HTR-8/SVneo (cell line): ENCODE data around the gene NTN3.
"Not testable (repeated sequence)": the region's sequence is repeated elsewhere in the genome, so short reads cannot be mapped to it uniquely, and the experiment has no call there.

Experiments
- DNase-seq: peaks from one replicate; pipeline ENCODE4 v3.0.0; 2011; ENCODE audit warnings: low spot score, mixed read lengths; ENCODE audit not compliant: insufficient read length
- FAIRE-seq: peaks from 2 replicates; lab custom pipeline; 2011; peaks lifted over from hg19 to GRCh38; lab: Jason Lieb, UNC

Gene NTN3

DNA sequence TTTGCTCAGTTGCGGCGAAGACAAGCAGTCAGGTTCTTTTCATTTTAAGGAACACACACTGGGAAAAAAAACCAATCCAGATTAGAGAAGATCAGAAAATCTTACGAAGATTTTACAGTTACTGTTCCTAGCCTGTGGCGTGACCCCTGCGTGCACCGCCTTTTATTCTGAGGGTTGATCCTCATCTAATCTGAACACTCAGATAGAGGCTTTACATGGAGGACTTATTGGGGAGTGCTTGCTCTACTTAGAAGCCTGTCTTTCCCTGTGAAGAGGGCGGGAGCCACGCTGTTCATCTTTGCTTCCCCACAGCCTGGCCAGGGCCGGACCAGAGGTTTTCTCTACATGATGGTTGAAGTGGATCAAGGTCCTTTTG is 5.2 kb downstream of the NTN3 start:
- FAIRE-seq = no peak
- no peak for DNase-seq

DNA sequence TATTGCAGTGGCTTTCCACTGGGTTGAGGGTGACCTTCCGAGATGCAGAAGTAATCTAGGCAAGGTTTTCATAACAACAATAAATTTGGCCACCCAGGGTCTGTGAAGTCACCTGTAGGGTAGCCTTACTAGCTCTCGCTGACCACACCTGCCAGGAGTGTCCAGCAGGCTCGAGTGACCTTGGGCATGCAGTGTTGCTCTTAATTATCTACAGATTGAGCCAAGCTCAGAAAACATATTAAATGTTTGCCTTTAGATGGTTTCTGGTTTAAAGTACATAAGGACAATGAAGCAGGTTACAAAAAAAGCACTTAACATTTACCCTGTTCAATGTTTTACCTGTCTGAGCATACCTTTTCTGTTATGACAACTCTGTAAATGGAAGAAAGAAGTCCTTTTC is 5.6 kb downstream of the NTN3 start:
- FAIRE-seq (no peak), DNase-seq (no peak)

DNA sequence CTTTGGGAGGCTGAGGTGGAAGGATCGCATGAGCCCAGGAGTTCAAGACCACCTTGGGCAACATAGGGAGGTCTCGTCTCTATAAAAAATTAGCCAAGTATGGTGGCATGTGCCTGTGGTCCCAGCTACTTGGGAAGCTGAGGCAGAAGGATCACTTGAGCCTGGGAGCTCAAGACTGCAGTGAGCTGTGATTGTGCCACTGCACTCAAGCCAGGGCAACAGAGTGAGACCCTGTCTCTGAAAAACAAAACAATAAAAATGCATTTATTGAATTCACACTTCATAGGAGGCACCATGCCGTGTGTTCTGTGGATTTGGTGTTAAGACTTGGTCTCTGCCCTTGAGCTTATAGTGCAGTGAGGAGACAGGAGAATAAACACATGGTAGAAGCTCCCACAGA is 6.2 kb downstream of the NTN3 start:
- DNase-seq (no peak), FAIRE-seq (no peak)

DNA sequence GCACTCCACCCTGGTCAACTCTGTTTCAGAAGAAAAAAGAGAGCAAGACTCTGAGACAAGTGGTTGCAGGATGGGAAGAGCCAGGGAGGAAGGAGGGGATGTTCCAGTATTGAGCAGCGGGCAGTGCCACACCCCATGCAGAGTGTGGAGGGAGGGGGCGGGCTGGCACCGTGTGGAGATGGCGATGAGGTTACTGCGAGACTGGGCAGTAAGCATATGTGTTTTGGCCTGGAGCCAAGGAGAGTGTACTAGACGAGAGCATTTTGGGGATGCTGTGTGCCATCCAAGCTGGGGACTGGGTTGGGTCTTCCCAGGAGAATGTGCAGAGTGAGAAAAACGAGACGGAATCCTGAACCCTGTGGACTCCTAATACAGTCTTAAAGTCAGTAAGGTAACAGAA is 7.2 kb downstream of the NTN3 start:
- FAIRE-seq (no peak), DNase-seq (no peak)

DNA sequence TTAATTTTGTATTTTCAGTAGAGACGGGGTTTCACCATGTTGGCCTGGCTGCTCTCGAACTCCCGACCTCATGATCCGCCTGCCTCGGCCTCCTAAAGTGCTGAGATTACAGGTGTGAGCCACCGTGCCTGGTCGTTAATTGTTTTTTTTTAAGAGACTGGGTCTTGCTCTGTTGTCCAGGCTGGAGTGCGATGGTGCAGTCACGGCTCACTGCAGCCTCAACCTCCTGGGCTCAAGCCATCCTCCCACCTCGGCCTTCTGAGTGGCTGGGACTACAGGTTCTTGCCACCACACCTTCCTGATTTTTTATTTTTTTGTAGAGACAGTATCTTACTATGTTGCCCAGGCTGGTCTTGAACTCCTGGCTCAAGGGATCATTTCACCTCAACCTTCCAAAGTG is 8.9 kb downstream of the NTN3 start:
- not testable (repeated sequence) for DNase-seq

DNA sequence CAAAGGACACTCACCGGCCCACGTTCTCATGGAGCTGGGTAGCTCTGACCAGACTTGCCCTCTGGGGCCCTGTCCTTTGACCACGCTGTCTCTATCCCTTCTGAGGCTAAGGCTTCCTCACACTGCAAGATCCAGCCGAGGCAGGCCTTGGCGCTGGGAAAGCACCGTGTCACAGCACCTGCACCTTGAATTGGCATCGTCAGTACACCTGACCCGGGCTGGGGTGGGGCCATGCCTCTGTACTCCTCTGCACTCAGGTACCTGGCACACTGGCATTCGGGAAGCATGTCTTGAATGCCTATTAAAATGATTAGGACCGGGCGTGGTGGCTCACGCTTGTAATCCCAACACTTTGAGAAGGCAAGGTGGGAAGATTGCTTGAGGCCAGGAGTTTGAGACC is 9.9 kb downstream of the NTN3 start:
- DNase-seq (no peak), FAIRE-seq (no peak)

More for the DNA sequence above, 8.9 kb downstream of the NTN3 start:
- not testable (repeated sequence) for FAIRE-seq

DNA sequence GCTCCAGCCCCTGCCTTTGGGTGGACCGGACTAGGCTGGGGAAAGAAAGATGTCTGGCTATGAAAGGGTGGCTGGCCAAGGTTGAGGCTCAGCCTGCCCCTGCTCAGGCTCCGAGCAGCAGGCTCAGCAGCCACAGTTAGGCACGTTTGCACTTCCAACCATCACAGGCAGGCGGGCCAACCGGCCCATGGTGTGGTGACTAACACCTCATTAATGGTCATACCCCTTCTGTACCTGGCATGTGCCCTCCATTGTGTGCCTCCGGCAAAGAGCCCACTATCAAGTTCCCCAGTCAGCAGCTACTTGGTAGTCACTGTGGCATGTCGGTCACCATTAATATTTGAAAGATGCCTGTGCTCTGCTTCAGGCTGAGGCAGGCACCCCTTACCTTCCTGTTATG is 10.6 kb downstream of the NTN3 start:
- FAIRE-seq (no peak), DNase-seq (no peak)

DNA sequence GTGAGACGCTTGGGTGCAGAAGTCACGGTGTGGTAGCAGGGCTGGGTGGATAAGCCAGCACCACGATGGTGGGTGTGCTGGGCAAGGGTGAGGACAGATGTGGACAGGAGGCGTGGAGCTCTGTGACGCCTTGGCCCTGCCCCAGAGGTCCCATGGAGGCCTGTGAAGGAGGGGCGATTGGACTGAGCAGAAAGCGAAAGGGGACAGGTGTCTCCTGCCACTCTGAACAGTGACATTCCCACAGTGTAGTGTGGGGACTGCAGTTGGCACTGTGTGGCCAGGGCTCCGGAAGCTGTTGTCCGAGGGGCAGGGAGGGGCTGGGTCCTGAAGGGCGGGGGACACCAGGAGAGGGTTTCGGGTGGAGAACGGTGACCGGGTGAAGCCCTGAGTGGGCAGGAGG is 11.2 kb downstream of the NTN3 start:
- FAIRE-seq = no peak
- no peak for DNase-seq

DNA sequence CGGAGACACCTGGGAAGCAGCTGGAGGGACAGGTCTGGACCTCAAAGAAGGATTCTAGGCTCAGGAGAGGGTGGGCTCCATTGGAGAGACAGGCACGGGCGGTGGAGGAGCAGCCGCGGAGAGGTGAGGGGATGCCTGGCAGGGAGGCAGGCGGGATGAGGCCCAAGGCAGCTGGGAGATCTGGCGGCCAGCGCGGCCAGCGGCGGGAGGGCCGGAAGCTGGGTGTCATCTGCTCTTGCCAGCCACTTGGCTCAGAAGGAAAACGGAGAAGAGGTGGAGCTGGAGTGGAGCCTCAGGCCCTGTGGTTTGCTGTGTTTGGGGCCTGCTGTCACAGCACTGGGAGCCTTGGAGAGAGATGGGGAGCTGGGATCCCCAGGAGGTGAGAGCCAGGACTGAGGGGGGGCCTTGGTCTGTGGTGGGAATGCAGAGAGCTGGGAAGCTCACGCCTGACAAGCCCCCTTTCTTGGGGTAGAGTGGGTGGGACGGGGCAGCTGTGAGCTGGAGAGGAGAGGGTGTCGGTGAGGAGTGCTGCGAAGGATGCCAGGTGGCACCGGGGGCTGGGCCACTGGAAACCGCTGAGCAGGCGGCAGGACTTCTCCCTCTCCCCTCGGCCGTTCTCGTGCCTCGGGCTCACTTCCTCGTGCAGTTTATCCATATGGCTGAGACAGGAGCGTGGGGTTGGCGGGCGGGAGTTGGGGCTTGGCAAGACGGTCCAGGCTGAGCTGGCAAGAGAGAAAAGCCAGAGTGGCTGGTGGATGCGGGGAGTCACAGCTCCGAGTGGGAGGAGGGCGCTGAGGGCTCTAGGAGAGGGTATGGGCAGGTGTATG is 11.8 kb downstream of the NTN3 start:
- DNase-seq = no peak
- no peak for FAIRE-seq

DNA sequence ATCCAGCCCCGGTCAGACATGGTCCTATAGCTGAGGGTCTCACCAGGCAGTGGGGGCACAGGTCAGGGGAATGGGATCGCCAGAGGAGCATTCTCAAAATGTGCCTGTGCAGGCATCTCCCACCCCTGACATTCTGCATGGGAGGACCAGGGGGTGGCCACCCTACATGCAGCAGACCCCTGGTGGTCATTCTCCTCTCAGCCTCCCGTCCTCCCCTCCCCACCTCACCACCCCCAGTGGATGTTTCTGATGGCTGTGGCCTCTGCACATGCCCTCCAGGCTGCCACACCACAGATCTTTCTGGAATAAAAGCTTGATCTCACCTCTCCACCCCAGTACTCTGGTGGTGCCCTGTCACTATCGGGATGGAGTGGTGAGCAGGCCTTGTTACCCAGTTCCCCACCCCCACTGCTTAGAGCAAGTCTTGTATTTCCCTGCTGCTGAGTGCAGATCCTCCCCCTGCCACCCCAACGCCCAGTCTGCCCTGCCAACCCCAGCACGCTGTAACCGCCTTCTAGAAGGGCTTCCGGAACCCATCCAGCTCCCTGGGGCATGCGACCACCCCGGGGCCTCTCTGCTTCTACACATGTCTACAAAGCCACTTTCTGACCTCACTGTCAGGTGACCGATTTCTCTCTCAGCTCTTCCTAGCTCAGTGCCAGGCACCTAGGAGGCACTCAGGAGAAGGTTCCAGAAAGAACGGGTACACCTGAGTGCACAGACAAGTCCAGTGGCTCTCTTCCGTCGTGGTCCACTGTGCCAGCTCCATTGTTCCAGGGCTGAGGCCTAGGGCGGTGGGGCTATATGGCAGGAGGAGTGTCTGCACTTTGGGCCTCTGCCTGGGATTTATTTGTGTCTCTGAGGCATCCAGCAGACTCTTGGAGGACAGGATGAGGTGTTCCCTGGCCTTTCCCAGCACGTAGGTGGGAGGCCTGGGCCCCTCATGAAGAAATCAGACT is 13.1 kb downstream of the NTN3 start:
- no peak for DNase-seq
- FAIRE-seq = no peak

DNA sequence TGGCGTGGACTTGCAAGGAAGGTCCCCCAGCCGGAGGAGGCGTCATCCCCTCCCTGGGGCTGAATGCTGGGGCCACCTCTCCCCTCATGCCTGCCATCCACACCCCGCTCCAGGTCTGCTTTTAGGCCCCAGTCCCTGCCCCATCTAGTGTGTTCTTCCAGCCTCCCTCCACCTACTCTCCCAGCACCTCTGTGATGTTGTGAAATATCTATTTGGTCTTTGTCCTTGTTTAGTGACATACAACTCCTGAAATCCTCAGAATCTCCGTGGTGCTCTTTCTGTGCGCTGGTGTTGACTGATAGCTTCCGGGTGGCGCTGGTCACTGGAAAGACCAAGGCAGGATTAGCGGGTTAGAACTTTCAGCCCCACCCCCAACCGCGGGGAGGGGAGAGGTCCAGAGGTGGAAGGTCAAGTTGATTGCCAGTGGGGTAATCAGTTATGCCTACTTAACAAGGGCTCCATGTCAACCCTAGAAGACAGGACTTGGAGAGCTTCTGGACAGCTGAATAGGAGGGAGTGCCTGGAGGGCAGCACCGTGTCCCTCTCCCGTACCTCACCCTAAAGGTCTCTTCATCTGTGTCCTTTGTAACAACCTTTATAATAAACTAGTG is 13.9 kb downstream of the NTN3 start:
- DNase-seq = no peak
- FAIRE-seq = no peak

DNA sequence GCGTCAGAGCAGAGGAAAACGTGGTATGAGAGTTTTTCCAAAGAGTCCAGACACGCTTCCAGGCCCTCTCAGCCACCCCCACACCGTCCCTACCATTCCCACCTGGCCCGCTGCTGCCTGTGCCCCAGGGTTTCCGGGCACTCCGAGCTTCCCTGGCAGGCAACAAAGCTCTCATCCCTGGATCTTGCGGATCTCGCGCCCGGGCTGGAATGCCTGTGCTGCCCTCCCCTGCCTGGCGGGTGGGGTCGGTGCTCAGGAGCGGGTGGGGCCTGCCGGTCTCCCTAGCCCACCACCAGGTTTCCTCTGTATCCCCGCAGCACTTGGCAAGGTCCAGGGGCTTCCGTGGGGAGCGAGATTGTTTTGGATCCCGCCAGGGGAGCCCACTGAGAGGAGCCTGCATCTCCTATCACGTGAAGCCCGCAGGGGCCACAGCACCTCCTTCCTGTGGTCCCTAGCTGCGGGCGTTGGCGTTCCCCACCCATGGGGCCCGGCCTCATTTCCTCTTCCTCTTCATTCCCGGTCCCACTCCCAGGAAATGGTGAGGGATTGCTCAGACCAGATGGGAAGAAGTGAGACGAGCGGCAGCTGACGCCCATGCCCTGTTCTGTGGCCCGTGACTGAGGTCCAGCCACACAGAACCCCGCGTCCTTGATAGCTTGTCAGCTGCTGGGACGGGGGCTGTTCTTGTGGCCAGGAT is 14.9 kb downstream of the NTN3 start:
- no peak for FAIRE-seq
- no peak for DNase-seq

DNA sequence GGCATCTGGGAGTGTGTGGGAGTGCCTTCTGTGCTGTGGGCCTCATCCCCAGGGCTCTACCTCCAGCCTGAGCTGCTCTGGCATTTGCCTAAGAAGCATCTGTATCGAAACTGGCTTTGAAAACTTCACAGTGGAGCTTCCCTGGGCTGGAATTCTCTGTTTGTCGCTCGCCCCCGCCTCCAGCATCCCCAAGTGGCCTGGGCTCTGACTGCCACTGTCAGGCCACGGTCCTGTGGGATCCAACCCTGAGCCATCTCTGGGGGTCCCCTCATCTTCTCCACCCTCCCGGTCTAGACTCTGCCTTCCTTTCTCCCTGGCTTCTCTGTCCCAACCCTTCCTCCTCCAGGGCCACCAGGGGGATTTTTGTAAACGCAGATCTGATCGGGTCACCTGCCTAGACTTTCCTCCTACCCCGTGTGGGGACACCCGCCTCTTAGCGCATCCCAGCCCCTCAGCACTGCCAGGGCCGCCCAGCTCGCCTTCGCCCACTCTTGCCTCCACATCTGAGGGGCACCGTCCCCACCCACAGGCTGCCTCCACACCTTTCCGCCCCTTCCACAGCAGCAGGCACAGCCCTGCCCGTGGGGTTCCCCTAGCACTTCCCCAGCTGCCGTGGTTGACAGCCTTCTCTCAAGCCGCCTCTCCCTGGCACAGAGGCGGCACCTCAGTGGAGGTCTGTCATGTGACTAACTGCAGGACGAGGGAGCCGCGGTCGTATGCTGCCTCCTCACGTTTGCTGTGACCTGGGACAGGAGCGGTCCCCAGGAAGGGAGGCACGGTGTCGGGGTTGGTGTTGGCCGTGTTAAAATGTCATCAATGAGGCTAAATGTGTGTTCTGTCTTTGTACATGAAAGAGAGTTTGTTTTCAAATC is 15.8 kb downstream of the NTN3 start:
- no peak for FAIRE-seq
- DNase-seq = no peak

DNA sequence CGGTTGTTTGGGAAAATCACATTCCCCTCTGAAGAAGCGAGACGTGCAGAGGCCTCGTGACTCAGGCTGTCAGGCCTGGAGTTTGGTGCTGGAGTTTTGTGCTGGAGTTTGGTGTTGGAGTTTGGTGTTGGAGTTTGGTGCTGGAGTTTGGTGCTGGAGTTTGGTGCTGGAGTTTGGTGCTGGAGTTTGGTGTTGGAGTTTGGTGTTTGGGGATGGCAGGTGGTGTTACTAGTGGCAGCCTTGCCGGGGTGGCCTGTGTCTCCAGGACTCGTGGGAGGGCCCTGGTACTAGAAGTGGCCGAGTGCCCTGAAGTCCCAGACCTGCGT is 16.4 kb downstream of the NTN3 start:
- DNase-seq (no peak), FAIRE-seq (no peak)

DNA sequence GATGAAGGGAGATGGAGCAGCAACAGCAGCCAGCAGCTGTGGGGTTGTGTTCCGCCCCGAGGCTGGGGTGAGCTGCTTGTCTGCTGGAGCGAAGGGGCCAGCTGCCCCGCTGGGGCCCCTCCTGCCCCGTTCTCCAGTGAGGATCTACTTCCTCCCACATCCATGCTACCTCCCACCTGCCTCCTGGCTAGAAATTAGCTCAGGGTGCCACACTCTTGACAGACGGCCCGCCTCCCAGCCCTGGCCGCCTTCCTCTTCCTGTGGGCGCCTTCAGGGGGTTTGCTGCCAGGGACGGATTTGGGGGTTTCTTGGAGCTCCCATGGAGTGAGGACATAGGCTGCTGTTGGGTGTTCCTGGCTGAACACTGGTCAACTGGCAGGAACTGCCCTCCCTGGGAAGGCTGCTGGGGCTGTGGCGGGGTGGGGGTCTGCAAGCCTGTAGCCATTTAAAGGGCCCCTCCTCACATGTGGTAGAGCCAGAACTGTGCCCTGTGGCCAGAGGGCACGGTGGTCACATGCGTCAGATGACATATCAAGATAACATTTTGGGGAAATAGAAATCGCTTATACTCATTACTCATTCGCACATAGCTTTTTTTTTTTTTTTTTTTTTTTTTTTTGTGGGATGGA is 16.9 kb downstream of the NTN3 start:
- FAIRE-seq (no peak), DNase-seq (no peak)

DNA sequence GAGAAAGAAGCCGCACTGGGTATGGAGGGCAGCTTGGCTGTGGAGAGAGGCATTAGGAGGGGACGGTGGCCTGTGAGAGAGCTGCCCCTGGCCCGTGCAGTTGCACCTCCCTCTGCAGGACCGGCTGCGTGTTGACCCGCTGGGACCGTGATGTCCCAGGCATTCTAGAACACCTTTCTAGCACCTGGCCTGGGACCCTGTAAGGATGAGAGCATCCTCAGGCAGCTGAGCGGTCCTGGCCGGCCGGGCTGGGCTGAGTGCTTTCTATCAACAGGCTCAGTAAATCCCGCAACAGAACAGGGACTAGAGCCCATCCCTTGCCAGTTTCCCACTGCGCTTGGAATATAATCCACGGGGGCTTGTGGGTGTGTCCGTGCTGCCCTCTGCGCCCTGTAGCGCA is 18.5 kb downstream of the NTN3 start:
- DNase-seq = no peak
- FAIRE-seq = no peak

DNA sequence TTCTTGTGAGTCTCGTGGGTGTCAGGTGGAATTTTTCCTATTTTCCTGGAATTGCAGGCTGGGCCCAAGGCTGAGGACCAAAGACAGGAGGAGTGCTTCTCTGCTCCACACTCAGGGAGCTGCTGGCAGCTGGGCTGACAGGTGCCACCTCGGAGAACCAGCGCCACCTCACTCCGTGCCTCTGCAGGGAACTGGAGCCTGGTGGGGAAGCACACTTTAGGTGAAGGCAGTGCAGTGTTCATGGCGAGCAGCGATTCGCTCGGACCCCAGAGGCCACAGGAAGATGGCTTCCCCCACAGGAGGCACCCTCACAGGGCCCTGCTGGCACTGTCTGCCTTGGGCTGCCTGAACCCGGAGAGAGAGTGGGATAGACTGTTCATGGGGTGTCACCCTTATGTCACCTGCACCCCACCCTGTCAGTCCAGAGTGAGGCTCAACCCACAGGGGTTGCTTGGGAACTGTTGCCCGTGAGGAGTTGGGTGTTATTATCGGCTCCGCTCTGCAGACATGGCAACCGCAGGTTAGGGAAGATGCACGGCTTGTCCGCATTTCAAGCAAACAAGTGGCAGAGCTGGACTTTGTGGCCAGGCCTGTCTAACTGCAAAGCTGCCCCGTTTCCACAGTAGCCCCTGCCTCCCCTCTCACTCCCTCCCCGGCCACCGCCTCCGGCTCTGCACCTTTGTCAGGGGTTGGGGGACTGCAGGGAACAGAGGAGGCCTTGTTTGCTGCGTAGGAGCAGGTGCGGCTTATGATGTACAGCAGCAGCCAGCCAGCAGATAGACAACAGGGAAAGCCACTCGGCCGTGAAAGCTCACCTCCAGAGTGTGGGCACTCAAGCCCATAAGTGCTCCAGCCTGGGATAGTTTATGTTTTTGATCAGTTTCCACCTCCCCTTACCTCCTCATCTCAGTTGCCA is 19.4 kb downstream of the NTN3 start:
- DNase-seq = no peak
- no peak for FAIRE-seq

DNA sequence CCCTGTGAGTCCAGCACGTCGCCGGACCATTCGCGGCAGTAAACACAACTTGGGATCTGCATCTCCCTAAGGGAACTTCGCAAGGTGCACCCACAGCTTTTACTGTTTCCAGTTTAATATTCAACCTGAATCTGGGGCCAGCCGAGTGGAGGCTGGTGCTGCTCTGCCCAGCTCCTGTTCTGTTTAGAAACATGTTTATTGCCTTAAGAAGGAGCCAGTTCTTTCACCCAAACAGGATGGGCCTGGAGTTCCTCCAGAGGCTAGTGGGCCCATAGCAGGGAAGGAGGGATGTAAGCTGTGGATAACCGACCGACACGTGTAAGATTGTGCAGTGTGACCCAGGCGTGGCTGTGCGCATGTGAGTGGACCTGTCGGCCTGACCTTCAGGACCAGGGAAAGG is 21.2 kb downstream of the NTN3 start:
- no peak for FAIRE-seq
- DNase-seq = no peak
